DMS153 treated with DMSO at 0.1 percent for 48 hours (cell line): ENCODE data around the gene MAP7D3.
"Not testable (repeated sequence)": the region's sequence is repeated elsewhere in the genome, so short reads cannot be mapped to it uniquely, and the experiment has no call there.

Experiments
- DNase-seq: peaks from one replicate; lab custom pipeline; 2025; ENCODE audit not compliant: unreplicated experiment; lab: John Stamatoyannopoulos, UW

MAP7D3 gene

DNA sequence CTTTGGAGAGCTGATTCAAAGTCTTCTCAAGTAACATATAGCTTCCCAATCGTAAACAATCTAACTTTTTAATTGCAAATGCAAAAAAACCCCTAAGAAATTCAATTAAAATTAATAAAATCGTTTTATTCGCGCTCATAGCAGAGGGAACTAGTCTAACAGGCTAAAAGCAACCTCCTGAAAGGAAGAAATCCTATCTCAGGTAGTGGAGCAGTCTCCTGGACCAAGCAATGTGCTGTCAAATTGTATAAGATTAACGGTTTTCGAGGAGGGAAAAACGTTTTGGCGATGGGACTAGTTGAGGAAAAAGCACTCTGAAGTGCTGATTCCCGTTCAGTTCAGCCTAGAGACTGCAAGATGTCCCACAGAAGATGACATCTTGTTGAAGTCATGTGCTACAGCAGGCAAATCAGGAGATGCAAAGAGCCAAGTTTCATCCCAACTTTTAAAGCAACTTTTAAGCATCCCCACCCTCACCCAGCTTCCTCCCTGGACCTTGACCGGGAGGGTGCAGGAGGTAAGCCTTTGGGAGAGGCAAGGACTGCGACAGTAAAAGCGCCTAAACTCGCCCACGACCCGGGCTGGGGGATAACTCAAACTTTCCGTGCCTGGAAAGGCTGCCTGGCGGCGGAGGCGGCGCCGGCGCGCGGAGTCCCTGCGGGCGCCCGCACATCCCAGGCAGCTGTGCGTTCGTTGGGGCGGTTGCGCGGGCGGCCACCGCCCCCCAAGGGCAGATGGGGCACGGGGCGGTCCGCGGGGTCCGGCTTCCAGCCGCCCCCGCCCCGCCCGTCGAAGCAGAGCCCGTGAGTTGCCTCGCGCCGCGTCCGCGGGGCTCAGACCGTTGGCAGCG lies 784 bp downstream of the MAP7D3 start:
- DNase-seq = no peak

DNA sequence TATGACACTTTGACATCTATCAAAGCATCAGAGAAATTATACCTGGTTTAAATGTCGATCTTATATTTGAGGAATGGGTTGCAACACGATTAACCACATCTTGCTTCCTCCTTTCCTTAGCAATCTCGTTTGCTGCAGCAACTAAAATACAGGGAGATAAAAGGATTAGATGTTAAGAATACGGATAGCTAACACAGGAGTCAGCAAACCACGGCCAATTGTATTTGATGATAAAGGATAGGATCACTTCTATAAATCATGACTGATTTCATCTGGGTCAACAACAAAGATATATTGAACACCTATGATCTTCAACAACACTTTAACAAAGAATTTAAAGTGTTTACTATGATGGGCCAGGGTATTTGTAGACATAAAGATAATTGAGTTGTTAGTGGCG lies 5.0 kb downstream of the MAP7D3 start:
- DNase-seq = no peak

DNA sequence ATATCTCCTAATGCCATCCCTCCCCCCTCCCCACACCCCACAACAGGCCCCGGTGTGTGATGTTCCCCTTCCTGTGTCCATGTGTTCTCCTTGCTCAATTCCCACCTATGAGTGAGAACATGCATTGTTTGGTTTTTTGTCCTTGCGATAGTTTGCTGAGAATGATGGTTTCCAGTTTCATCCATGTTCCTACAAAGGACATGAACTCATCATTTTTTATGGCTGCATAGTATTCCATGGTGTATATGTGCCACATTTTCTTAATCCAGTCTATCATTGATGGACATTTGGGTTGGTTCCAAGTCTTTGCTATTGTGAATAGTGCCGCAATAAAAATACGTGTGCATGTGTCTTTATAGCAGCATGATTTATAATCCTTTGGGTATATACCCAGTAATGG lies 13.4 kb downstream of the MAP7D3 start:
- DNase-seq = not testable (repeated sequence)

DNA sequence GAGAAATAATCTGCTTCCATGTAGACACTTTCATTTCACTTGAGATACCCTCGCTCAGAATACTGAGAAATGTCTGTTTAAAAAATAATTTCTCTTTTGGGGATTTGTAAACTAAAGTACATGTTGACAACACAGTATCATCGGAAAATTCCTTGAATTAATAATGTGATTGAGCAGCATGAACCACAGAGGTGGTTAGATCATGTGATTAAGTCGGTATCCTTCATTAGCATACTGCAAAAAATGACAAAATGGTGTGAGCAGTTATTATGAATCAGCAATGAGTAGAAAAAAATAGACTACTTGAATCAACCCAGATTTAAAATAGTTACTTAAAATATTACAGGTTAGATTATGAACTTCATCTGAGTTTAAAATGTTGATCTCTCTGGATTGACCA lies 14.1 kb downstream of the MAP7D3 start:
- no peak for DNase-seq

DNA sequence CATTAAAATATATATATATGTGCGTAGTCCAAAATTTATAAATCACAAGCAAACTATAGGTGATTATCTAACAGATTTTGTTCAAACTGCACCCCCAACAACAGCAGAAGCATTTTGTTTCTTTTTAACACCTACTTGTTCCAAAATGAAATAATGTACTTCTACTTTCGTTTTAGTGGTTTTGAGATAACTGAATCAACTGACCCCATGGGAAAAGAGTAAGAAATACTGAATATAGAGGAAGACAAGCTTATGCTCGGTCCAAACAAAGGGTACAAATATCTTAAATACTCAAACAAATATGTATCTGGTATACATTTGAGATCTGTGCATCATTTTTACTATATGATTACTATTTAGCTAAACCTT lies 22.4 kb downstream of the MAP7D3 start:
- DNase-seq = no peak

DNA sequence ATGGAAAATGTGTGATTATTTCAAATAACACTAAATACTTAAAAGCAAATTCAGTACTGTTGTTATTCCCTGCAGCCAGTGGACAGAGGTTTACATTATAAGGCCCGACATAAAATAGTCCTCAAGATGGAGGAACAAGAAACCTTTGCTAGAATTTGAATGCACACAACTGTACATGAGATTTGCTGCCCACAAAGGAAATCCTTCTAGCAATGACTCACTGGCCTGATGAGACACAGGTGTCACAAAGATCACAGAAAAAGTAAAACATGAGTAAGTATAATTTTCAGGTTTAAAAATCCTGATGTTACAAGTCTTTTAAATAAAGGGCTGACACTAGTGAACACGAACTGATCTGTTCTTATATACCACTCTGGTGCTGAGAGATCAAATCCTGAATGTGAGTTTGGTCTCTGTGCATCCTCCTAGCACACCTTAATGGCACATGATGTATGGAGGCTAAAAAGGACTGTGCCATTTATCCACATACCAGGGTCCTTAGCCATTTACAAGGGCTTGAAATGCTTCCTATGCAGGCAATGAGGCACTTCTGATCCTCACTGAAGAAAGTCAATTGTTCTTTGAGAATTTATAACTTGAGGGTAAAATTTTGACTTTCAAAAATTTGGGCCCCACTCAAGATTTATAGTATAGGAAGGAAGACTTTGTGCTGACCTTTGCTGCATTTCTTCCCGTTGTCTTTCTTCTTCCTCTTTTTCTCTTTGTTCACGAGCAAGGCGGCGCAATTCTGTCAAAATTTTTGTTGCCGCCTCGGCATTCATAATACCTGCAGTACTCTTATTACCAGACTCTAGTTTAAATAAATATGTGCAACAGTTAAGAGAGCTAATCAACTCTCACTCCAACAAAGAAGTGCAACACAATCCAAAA lies 23.0 kb downstream of the MAP7D3 start:
- DNase-seq = no peak

DNA sequence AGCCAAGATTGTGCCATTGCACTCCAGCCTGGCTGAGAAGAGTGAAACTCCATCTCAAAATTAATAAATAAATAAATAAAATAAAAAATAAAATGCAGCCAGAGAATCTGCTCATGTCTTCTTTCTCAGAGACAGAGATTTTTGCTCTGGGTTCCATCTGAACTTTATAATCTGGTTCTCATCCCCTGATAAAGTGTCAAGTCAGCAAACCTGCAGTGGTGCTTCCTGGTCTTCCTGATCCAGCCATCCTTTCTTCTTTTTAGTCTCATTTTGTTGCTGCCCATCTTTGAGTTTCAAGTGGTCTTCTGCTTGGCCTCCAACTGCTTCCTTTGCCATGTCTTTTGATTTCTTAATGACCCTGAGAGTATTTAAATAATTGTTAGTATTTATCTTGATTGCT lies 24.1 kb downstream of the MAP7D3 start:
- DNase-seq = no peak

DNA sequence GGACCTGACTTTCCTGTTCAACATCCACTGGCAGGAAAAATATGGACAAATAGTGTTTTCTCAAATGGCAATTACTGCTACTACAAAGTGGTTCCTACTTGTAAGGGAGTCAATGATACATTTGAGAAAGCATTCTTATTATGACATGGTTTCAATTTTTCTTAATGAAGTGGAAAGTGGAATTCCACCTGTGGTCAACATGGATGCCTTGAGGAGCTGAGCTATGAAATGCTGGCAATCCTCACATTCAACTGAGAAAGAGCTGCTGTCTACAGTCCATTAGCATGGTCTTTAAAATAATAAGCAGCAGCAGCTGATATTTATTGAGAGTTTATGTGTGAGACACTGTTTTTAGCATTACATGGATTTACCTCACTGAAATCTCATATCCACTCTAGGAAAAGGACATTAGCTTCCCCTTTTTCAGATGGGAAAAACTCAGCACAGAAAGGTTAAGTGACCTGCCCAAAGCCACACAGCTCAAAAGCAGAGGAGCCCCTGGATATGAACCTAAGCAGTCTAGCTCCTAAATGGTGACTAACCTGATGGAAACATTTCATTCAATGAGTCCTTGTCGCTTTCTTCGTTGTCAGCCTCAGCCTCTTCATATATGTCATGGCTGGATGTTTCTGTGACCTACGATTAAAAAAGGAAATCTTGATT lies 29.2 kb downstream of the MAP7D3 start:
- DNase-seq = no peak

DNA sequence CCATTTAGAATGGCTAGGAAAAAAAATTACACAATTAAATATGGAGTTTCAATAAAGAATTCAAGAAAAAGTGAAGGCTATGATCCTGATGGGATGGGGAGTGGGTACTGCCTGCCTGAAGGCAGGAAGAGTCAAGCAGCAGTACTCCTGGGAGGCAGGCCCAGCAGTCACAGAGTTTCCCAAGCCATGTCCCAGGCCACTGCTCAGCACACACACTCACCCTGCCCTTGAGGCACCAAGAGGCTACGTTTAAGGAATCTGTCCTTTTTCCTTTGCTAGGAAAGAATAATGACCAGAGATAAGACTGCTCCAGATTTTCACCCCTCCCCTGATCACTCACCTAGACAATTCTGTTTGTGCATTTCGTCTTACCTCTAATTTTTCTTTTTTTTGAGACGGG lies 30.2 kb downstream of the MAP7D3 start:
- no peak for DNase-seq

DNA sequence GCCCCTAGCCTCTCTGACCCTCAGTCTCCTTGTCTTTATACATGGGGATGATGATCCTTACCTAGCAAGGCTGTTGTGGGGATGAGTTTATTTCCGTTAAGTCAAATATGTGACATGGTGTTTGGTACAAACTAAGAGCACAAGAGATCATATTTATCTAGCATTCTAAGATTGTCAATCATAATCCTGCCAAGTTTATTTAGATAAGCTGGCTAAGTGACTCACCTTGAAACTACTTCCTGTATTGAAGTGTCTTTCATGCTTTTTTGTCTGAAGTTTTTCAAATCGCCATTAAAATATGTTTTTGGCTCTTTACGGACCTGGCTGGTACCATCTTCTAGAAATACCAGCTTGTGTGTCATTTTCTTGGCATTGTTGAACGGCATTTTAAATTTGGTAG lies 30.7 kb downstream of the MAP7D3 start:
- no peak for DNase-seq

DNA sequence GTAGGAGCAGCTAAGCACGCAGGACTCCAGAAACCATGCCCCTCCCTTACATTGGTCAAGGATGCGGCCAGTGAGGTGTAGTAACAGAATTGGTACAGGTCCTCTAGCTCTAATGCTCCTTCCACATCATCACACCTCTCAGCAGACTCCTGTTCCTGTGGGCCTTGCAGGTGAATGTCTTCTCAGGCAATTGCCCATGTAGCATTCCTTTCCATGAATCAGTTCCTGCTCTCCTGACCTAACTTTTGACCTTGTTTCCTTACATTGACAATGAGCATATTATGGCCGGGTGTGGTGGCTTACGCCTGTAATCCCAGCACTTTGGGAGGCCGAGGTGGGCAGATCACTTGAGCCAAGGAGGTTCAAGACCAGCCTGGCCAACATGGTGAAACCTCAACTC lies 31.3 kb downstream of the MAP7D3 start:
- no peak for DNase-seq

DNA sequence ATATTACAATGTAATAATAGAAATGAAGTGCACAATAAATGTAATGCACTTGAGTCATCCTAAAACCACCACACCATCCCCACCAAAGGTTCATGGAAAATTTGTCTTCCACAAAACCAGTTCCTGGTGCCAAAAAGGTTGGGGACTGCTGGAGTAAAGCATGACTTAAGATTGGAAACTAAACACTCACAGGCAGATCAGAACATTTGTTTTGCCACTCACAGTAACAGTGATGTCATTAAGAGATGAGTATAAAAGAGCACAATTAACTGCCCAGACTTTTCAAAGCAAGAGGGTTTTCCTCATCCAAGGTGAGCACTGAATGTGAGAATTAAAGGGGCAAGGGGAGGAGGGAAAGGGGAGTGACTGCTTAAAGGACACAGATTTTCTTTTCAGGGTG lies 35.6 kb downstream of the MAP7D3 start:
- DNase-seq = no peak

DNA sequence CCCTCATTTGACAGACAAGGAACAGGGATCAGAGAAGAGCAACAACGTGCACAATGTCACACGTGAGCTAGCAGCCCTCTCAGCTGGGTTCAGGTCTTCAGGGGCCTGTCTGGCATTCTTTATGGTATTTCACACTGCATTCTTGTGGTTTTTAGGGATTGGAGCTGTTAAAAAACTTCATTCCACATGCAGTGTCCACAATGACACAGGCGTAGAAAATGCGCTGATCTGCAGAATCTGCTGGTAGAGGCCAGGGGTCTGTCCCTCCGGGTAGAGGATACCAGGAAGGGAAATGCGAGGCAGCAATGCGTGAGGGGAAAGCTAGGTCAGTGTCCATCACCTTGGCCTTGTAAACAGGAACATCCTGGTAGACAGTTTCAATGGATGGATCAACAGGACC lies 36.6 kb downstream of the MAP7D3 start:
- DNase-seq = no peak

DNA sequence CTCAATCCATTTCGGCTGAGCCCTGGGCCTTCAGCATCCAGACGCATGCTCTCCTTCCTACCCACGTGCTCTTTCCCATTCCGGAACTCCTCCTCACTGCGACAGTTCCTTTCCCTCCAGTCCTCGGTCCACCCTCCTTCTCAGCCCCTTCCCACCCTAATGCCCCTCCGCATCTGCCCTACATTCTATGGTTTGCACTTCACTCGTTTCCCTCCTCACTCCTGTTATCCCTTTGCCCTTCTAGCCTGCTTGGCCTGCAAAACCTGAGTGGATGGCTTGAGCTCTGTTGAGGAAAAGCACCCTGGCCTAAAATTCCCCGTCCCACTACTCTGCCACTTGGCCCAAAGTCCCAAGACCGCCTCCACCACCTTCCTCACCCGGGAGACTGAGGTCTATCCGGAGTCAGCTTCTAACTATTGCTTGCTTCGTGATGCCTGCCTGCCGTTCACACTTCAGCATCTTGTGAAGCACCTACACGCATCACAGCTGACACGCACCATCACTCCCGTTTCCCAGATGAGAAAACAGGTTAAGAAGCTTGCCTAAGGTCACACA lies 38.6 kb downstream of the MAP7D3 start:
- no peak for DNase-seq

DNA sequence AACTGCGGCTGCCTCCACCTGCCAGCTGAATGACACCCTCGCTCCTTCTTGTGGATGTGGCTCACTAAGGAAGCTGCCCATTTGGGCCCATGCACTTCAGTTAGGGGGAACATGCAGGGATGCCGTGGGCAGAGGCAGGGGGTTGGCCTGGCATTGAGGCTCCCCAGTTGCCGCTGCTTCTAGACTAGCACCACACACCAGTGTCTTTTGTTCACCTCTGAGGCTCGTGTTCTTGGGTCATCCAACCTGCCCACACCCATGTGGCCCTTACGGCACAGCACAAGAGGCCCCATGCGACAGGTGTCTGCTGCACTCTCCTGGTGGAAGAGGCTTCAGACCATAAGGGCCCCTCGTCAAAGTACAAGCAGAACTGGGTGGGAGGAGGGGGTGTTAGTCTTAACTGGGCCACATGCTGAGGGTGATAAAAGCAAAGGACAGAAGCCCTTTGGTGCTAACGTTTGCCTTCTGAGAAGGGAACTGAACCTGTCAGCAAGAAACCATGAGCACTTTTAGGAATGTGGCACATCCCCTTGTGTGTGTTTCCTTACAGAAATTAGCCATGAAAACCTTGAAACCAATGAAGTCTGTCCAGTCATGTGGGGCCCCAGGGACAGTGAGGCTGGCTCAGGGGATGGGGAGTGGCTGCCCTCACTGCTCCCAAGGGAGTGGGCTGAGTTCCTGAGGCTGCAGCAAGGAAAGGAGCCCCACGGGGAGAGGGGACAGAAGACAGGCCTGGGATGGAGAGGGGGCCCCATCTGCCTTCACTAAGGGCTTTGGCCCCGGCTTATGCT lies 39.2 kb downstream of the MAP7D3 start:
- no peak for DNase-seq

DNA sequence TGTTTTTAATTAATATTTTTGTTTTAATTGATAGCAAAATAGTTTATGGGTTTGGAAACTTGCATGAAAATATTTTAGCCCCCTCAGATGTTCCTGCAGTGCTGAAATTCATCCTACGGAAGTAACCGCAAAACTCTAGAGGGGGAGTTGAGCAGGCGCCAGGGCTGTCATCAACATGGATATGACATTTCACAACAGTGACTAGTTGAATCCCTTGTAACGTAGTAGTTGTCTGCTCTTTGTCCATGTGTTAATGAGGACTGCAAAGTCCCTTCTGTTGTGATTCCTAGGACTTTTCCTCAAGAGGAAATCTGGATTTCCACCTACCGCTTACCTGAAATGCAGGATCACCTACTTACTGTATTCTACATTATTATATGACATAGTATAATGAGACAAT lies 40.4 kb downstream of the MAP7D3 start:
- DNase-seq = no peak

DNA sequence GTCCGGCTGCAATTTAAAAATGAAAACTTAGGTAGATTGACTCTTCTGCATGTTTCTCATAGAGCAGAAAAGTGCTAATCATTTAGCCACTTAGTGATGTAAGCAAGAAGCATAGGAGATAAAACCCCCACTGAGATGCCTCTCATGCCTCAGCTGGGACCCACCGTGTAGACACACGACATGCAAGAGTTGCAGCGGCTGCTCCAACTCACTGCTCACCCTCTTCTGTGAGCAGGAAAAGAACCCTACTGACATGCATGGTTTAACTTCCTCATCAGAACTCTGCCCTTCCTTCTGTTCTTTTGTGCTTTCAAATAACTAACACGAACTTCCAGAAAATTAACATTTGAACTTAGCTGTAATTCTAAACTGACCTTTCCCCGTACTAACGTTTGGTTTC lies 41.0 kb downstream of the MAP7D3 start:
- DNase-seq = no peak

DNA sequence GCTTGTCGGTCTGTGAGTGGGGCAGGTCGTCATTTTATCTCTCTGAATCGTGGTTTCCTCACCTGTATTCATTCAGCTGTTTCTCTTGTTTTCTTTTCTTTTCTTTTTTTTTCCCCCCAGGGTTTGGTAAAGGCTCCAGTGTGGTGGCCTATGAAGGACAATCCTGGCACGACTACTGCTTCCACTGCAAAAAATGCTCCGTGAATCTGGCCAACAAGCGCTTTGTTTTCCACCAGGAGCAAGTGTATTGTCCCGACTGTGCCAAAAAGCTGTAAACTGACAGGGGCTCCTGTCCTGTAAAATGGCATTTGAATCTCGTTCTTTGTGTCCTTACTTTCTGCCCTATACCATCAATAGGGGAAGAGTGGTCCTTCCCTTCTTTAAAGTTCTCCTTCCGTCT lies 41.4 kb downstream of the MAP7D3 start:
- DNase-seq = no peak

DNA sequence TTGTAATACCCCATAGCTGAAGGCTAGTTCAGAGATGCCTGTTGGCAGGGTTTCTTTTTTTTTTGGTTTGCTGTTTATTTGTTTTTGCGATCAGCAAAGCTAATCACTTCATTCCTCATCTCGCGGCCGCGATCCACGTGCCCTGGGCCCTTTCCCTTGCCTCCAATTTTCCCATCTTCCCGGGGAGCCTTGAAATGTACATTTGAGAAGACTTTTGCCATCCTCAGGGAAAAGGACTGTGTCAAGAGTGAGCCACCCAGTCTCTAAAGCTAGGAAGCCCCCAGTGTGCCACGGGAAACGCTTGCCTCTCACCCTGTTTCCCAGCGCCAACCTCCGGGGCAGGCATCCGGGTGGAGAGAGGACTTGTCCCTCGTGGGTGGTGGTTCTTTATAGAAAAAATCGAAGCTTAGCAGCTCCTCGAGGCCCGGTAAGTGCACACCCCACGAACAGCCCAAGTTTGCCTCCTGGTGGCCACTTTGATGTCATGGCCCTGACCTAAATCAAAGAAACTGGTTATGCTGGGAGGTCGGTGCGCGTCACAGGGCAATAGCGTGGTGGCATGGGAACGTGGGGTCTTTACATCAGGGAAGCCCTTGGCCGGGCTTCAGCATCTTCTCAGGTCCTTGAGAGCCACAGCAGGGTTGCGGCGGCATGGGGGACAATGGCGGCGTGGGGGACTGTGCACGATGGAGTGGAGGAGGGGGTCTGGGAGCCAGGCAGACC lies 42.0 kb downstream of the MAP7D3 start:
- DNase-seq = no peak

DNA sequence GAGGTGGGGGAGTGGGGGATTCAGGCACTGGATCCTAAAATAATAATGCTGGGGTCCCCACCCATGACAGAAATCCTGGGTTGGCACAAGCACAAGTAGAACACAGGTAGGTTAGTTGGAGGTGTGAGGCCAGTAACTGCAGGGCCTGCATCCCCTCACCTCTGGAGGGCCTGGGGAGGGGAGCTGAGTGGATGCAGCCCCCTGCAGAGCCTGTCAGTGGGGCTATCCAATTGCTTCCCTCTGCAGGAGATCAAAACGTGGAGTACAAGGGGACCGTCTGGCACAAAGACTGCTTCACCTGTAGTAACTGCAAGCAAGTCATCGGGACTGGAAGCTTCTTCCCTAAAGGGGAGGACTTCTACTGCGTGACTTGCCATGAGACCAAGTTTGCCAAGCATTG lies 43.7 kb downstream of the MAP7D3 start:
- DNase-seq = no peak
